NCI-H2029 (cell line): Measurements from ENCODE around the gene GIPC1.
A peak's percentile ranks its signal among the peaks of the same experiment; 100 is the strongest.

Experiments
- DNase-seq: peaks from one replicate; lab custom pipeline; 2025; lab: John Stamatoyannopoulos, UW

The GIPC1 gene

GRCh38 chr19:14494411-14494810 lies 1.5 kb downstream of the GIPC1 start:
- no peak for DNase-seq

- DNase-seq = no peak
These were observed 3.1 kb downstream of the GIPC1 start for GRCh38 chr19:14492756-14493337.

GRCh38 chr19:14487370-14488125 lies 8.4 kb downstream of the GIPC1 start:
- DNase-seq = no peak

- no peak for DNase-seq
These were observed 13.6 kb downstream of the GIPC1 start for GRCh38 chr19:14482172-14482941.

- DNase-seq = no peak
These were observed 15.2 kb downstream of the GIPC1 start for GRCh38 chr19:14480700-14481079.

- DNase-seq = peak; percentile 17
These were observed 15.8 kb downstream of the GIPC1 start for GRCh38 chr19:14479975-14480699.

- DNase-seq = no peak
These were observed 16.5 kb downstream of the GIPC1 start for GRCh38 chr19:14479309-14479974.

- DNase-seq = no peak
These were observed 17.8 kb downstream of the GIPC1 start for GRCh38 chr19:14478113-14478545.

- DNase-seq = no peak
These were observed 18.4 kb downstream of the GIPC1 start for GRCh38 chr19:14477418-14478112.

- DNase-seq = peak; percentile 36
These were observed 19.1 kb downstream of the GIPC1 start for GRCh38 chr19:14476673-14477401.

GRCh38 chr19:14476327-14476672 lies 19.6 kb downstream of the GIPC1 start:
- DNase-seq = no peak

- no peak for DNase-seq
These were observed 20.5 kb downstream of the GIPC1 start, which contains the start of gene PTGER1 for GRCh38 chr19:14475251-14476073. Gene PTGER1 (minus strand): TSS chr19:14475354. CDS start chr19:14474320, 1,034 bp downstream.

- no peak for DNase-seq
These were observed 21.1 kb downstream of the GIPC1 start for GRCh38 chr19:14474827-14475226.

- no peak for DNase-seq
These were observed 21.8 kb downstream of the GIPC1 start for GRCh38 chr19:14473978-14474578.

- no peak for DNase-seq
These were observed 22.6 kb downstream of the GIPC1 start for GRCh38 chr19:14473073-14473977.

- DNase-seq = peak; percentile 35
These were observed 23.6 kb downstream of the GIPC1 start for GRCh38 chr19:14472202-14472938.

GRCh38 chr19:14471436-14472187 lies 24.3 kb downstream of the GIPC1 start:
- no peak for DNase-seq
